ENCODE data around the gene PAK5. TPM values are rescaled to one million over a fixed set of nuclear protein-coding genes. Genes with fewer than 3 reads are reported as not detected.

The PAK5 gene
- total and polyA plus RNA-seq, 10 donors, result not detected

DNA sequence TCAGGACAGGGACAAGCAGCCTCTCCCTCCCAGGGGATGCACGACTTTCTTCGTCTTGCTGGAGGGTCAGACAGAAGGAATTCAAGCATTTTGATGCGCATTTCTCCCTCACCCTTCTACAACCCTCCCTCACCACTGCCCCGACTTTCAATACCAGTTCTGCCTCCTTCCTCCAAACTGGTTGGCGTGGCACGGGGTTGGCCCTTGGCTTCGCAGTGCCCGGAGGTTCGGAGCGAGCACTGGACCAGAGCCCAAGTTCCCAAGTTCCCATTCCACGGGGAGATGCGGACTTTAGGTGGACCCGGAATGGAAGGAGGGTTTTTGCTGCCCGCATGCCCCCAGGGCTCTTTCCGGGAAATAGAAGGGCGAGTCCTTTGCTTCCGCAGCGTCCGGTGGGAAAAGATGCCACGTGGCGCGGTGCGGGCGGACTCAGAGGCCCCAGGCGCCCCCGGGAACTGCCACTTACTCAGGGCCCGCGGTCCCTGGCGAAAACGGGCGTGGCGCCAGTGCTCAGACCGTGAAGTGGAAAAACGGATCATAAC, 332.5 kb downstream of the PAK5 start:
- 11 to 23% (median 14%) methylated on average over 34 of the region's 34 CpGs for WGBS, 5 donors
- Histone ChIP-seq H3K27ac (no peak overlapping the region), H3K27me3 (replicated peaks in 1 of 7) (peaks cover 3 to 67% (median 46%) of the 10 kb centered on the region in 7 donors), H3K9me3 (no peaks in the 10 kb centered on the region), H3K4me1 (peaks cover 0 to 28% (median 4%) of the 10 kb centered on the region in 6 donors), H3K36me3 (no peaks in the 10 kb centered on the region), H3K4me3 (no peak overlapping the region)
- intact Hi-C loops (cut with DNase I; ENCODE audit: low total_unique reads), result no loop called here
- TF ChIP-seq POLR2A (IDR thresholded peaks at IDR 0.05) (no peak), POLR2AphosphoS5 (IDR thresholded peaks at IDR 0.05) (no peak), CTCF (IDR thresholded peaks at IDR 0.05 in 8 of 11, conservative IDR thresholded peaks at IDR 0.05 in 3 of 11) (no peak)
- DNase-seq, result no peak

DNA sequence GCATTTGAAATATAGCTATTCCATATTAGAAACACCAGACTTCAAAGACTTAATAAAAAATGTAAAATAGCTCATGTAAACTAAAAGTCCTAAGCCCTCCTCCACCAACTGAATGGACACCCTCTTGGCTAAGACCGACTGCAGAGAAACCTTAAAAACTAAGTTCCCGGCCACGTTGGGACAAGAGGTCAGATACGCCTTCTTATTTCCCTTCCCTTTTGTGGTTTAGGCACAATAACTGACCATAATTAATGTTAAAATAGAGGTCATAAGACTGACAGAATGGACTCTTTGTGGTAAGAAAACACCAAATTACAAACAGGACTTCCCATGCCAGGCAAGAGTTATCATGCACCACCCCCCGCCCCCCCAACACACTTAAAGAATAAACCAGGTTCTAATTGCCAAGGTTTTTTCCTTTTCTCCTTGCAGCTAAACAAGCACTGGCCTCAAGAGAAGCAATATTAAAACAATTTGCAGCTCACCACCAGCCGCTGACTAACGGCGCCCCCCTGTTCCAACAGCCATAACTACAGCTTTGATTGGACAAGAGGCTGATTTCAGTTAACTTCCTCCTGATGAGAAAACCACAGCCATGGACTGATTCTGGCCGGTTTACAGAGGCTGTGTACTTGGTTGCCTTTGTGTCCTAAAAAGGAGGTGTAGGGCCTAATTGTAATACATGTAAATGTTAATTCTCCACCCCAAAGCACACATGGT, 335.2 kb downstream of the PAK5 start:
- TF ChIP-seq POLR2AphosphoS5 (IDR thresholded peaks at IDR 0.05), result no peak
- no peak for TF ChIP-seq CTCF (IDR thresholded peaks at IDR 0.05 in 8 of 11, conservative IDR thresholded peaks at IDR 0.05 in 3 of 11)
- no peak for TF ChIP-seq POLR2A (IDR thresholded peaks at IDR 0.05)
- WGBS, 5 donors, result 31 to 43% (median 38%) methylated on average over 9 of the region's 9 CpGs
- Histone ChIP-seq H3K27me3 (replicated peaks in 1 of 7) (peaks cover 3 to 47% (median 35%) of the 10 kb centered on the region in 7 donors), H3K9me3 (no peaks in the 10 kb centered on the region), H3K4me3 (no peak overlapping the region), H3K4me1 (peaks cover 0 to 26% (median 6%) of the 10 kb centered on the region in 6 donors), H3K36me3 (no peaks in the 10 kb centered on the region), H3K27ac (no peak overlapping the region)
- intact Hi-C loops (cut with DNase I; ENCODE audit: low total_unique reads), result no loop called here
- no peak for DNase-seq

DNA sequence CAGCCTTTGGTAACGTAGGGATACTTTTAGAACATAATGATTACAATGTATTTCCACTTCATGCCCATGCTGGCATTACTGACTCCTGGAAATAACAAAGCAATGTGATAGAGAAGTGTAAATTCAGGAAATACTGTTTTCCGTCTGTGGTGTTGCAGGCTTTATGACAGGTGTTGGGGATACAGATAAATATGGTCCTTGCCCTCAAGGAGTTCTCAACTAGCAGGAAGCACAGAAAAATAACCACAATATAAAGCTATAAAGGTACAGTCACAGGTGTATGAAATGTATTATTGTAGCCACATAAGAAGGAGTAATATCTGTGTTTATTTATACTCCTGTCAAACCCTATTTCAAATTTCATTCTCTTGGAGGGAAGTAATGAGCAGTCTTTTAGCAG, 337.4 kb downstream of the PAK5 start:
- H3K27me3 ChIP-seq (replicated peaks in 1 of 7), result peaks cover 0 to 25% (median 13%) of the 10 kb centered on the region in 7 donors
- TF ChIP-seq POLR2A (IDR thresholded peaks at IDR 0.05) (no peak), CTCF (IDR thresholded peaks at IDR 0.05 in 8 of 11, conservative IDR thresholded peaks at IDR 0.05 in 3 of 11) (no peak), POLR2AphosphoS5 (IDR thresholded peaks at IDR 0.05) (no peak)
- WGBS, 5 donors, result 55 to 77% (median 59%) methylated on average over 2 of the region's 2 CpGs
- no peak overlapping the region for H3K27ac ChIP-seq
- no peaks in the 10 kb centered on the region for H3K9me3 ChIP-seq
- peaks cover 0 to 6% (median 2%) of the 10 kb centered on the region in 6 donors for H3K4me1 ChIP-seq
- intact Hi-C loops (cut with DNase I; ENCODE audit: low total_unique reads), result no loop called here
- H3K4me3 ChIP-seq, result no peak overlapping the region
- DNase-seq, result no peak
- H3K36me3 ChIP-seq, result no peaks in the 10 kb centered on the region

- Histone ChIP-seq H3K4me1 (peaks cover 0 to 4% (median 0%) of the 10 kb centered on the region in 6 donors), H3K4me3 (no peak overlapping the region), H3K27ac (no peak overlapping the region), H3K27me3 (replicated peaks in 1 of 7) (peaks cover 0 to 12% (median under 1%) of the 10 kb centered on the region in 7 donors), H3K36me3 (no peaks in the 10 kb centered on the region), H3K9me3 (no peaks in the 10 kb centered on the region)
- intact Hi-C loops (cut with DNase I; ENCODE audit: low total_unique reads), result no loop called here
- TF ChIP-seq CTCF (IDR thresholded peaks at IDR 0.05 in 8 of 11, conservative IDR thresholded peaks at IDR 0.05 in 3 of 11) (no peak), POLR2AphosphoS5 (IDR thresholded peaks at IDR 0.05) (no peak), POLR2A (IDR thresholded peaks at IDR 0.05) (no peak)
- WGBS, 5 donors, result 6 to 14% (median 7%) methylated on average over 2 of the region's 2 CpGs
- no peak for DNase-seq
Measured at GRCh38 chr20:9500121-9500520, 338.8 kb downstream of the PAK5 start.

Data from spleen (tissue), 11 donors.